DOHH2 (cell line): Measurements from ENCODE around the gene SCPEP1.

ENCODE experiments used
- H3F3A ChIP-seq: fragments of 200-600 bp; sonication (generic), shearing (Covaris generic); 2 replicates; pipeline ENCODE4 v1.6.0; 2016; ENCODE audit warnings: antibody characterized with exemption, mild to moderate bottlenecking; ENCODE audit not compliant: control insufficient read depth, insufficient read depth
- H3K27ac ChIP-seq: fragments of 200-600 bp; sonication (generic); 2 replicates; pipeline ENCODE4 v1.5.1; 2014; ENCODE audit warnings: low read depth, mild to moderate bottlenecking, low read length, moderate library complexity
- H3K27me3 ChIP-seq: fragments of 200-600 bp; sonication (generic); 2 replicates; pipeline ENCODE4 v1.6.1; 2014; ENCODE audit warnings: mild to moderate bottlenecking, low read length, mixed read lengths; ENCODE audit not compliant: control insufficient read depth
- H3K36me3 ChIP-seq: fragments of 200-600 bp; sonication (generic); 2 replicates; pipeline ENCODE4 v1.6.1; 2014; ENCODE audit warnings: mild to moderate bottlenecking, low read length, moderate library complexity, mixed read lengths; ENCODE audit not compliant: control insufficient read depth
- H3K4me1 ChIP-seq: fragments of 200-600 bp; sonication (generic); 2 replicates; pipeline ENCODE4 v1.6.1; 2014; ENCODE audit warnings: mild to moderate bottlenecking, low read length, mixed read lengths; ENCODE audit not compliant: control insufficient read depth
- H3K4me2 ChIP-seq: fragments of 200-600 bp; sonication (generic); 2 replicates; pipeline ENCODE4 v1.6.0; 2014; ENCODE audit warnings: mild to moderate bottlenecking, low read length, moderate library complexity
- H3K4me3 ChIP-seq: fragments of 200-600 bp; sonication (generic); 2 replicates; pipeline ENCODE4 v1.5.1; 2014; ENCODE audit warnings: mild to moderate bottlenecking, low read length, mixed read lengths
- H3K79me2 ChIP-seq: fragments of 200-600 bp; sonication (generic); 2 replicates; pipeline ENCODE4 v1.6.1; 2014; ENCODE audit warnings: mild to moderate bottlenecking, low read length, mixed read lengths; ENCODE audit not compliant: control insufficient read depth
- H3K9me2 ChIP-seq: fragments of 200-600 bp; sonication (generic); replicated peaks from 2 replicates; pipeline ENCODE4 v1.6.1; 2014; ENCODE audit warnings: mild to moderate bottlenecking, low read length, mixed read lengths; ENCODE audit not compliant: control insufficient read depth
- H3K9me3 ChIP-seq: fragments of 200-600 bp; sonication (generic); 2 replicates; pipeline ENCODE4 v1.6.1; 2014; ENCODE audit warnings: antibody characterized with exemption, low read length, mixed read lengths; ENCODE audit not compliant: control insufficient read depth, insufficient read depth
- H4K20me1 ChIP-seq: fragments of 200-600 bp; sonication (generic); 2 replicates; pipeline ENCODE4 v1.6.0; 2014; ENCODE audit warnings: low read depth, mild to moderate bottlenecking, antibody characterized with exemption, low read length, moderate library complexity; ENCODE audit not compliant: control insufficient read depth, insufficient read depth
- CTCF ChIP-seq: fragments of 200-600 bp; sonication (generic); IDR thresholded peaks from one replicate; pipeline ENCODE4 v1.5.1; 2014; ENCODE audit warnings: antibody characterized with exemption, mild to moderate bottlenecking, low read depth, low read length; ENCODE audit not compliant: poor library complexity, severe bottlenecking
- EZH2phosphoT487 ChIP-seq: fragments of 200-600 bp; sonication (generic); IDR thresholded peaks from 2 replicates; pipeline ENCODE4 v1.6.1; 2017; ENCODE audit warnings: borderline replicate concordance, mild to moderate bottlenecking, antibody characterized with exemption, low read length, moderate library complexity, mixed read lengths

The SCPEP1 gene

GRCh38 chr17:56930739-56931337, 47.1 kb upstream of the SCPEP1 start:
- TF ChIP-seq CTCF = no peak
- TF ChIP-seq EZH2phosphoT487 = no peak
- Histone ChIP-seq H3K4me2 (no peak overlapping the region), H3K9me3 (peaks cover 16% of the 10 kb centered on the region), H4K20me1 (no peaks in the 10 kb centered on the region), H3K4me1 (no peaks in the 10 kb centered on the region), H3K4me3 (no peak overlapping the region), H3K9me2 (no peaks in the 10 kb centered on the region), H3K27ac (no peak overlapping the region), H3F3A (no peaks in the 10 kb centered on the region; the same call in 1 of the 2 replicates), H3K36me3 (peaks cover 4% of the 10 kb centered on the region), H3K79me2 (no peaks in the 10 kb centered on the region), H3K27me3 (no peaks in the 10 kb centered on the region)

- Histone ChIP-seq H3K79me2 (no peaks in the 10 kb centered on the region), H3K9me3 (peaks cover 15% of the 10 kb centered on the region), H3K36me3 (peaks cover 20% of the 10 kb centered on the region), H3K4me2 (no peak overlapping the region), H3K27ac (no peak overlapping the region), H4K20me1 (no peaks in the 10 kb centered on the region), H3K27me3 (no peaks in the 10 kb centered on the region), H3K9me2 (no peaks in the 10 kb centered on the region), H3K4me1 (no peaks in the 10 kb centered on the region), H3K4me3 (no peak overlapping the region), H3F3A (no peaks in the 10 kb centered on the region; the same call in 1 of the 2 replicates)
- no peak for TF ChIP-seq CTCF
- TF ChIP-seq EZH2phosphoT487 = no peak
These were observed 44.7 kb upstream of the SCPEP1 start for GRCh38 chr17:56933151-56933745.

- peaks cover 11% of the 10 kb centered on the region for H3K9me3 ChIP-seq
- H4K20me1 ChIP-seq = no peaks in the 10 kb centered on the region
- H3K27me3 ChIP-seq = no peaks in the 10 kb centered on the region
- H3K9me2 ChIP-seq = no peaks in the 10 kb centered on the region
- no peaks in the 10 kb centered on the region; the same call in 1 of the 2 replicates for H3F3A ChIP-seq
- peaks cover 26% of the 10 kb centered on the region for H3K36me3 ChIP-seq
- H3K4me1 ChIP-seq = no peaks in the 10 kb centered on the region
- H3K79me2 ChIP-seq = no peaks in the 10 kb centered on the region
- H3K4me2 ChIP-seq = no peak overlapping the region
- no peak overlapping the region for H3K4me3 ChIP-seq
- no peak for TF ChIP-seq CTCF
- TF ChIP-seq EZH2phosphoT487 = no peak
- H3K27ac ChIP-seq = no peak overlapping the region
These were observed 44.1 kb upstream of the SCPEP1 start for GRCh38 chr17:56933868-56934267.
